A549 (cell line): Measurements from ENCODE around the gene CAVIN1. TPM values are rescaled to one million over a fixed set of nuclear protein-coding genes. Genes with fewer than 3 reads are reported as not detected.
"Not testable (repeated sequence)": the region's sequence is repeated elsewhere in the genome, so short reads cannot be mapped to it uniquely, and the experiment has no call there.

Experiments
- ATAC-seq, 2 experiments: fragments of 200-7000 bp in 1 of 2; fragments of >200 bp in 1 of 2; cut with Nextera tagmentation in 1 of 2; cut with Tn5 transposase in 1 of 2; 3 replicates each; pipeline versions ENCODE4 v1.8.0 to v1.9.1; 2018 to 2020; ENCODE audit warnings: mild to moderate bottlenecking in 1 of 2, moderate library complexity in 1 of 2
- CTCF ChIA-PET: fragments of 300-600 bp; sonication (Branson Sonifier 250); formaldehyde crosslinking; extraction: SDS; loops from one replicate; lab custom pipeline; 2021; ENCODE audit warnings: antibody characterized with exemption, inconsistent platforms; lab: Yijun Ruan, JAX
- POLR2A ChIA-PET: fragments of 350-600 bp; formaldehyde crosslinking; extraction: SDS; loops from one replicate; lab custom pipeline; 2021; ENCODE audit warnings: antibody characterized with exemption, inconsistent platforms; lab: Yijun Ruan, JAX
- DNase-seq, 2 experiments: peaks; one replicate each; pipeline versions ENCODE4 v3.0.0 to v3.0.0-alpha.2; 2011 to 2016; ENCODE audit warnings: low read depth in 1 of 2, low spot score in 1 of 2
- FAIRE-seq: peaks from 2 replicates; lab custom pipeline; 2011; peaks lifted over from hg19 to GRCh38; lab: Jason Lieb, UNC
- H3K27ac ChIP-seq, 2 experiments: fragments of >200 bp; sonication (Bioruptor Twin); formaldehyde crosslinking; 3 replicates each; pipeline ENCODE4 v1.5.1; 2016 to 2017
- H3K4me1 ChIP-seq: fragments of >200 bp; sonication (Bioruptor Twin); formaldehyde crosslinking; 3 replicates; pipeline ENCODE4 v1.6.1; 2016
- H3K4me2 ChIP-seq: fragments of >200 bp; sonication (Bioruptor Twin); formaldehyde crosslinking; 3 replicates; pipeline ENCODE4 v1.6.1; 2016
- H3K4me3 ChIP-seq: fragments of >200 bp; sonication (Bioruptor Twin); formaldehyde crosslinking; 3 replicates; pipeline ENCODE4 v1.5.1; 2016
- H3K9me3 ChIP-seq: fragments of >200 bp; sonication (Bioruptor Twin); formaldehyde crosslinking; 3 replicates; pipeline ENCODE4 v1.6.1; 2016
- CBX2 ChIP-seq: fragments of 200-600 bp; sonication (generic); IDR thresholded peaks from 2 replicates; pipeline ENCODE4 v1.6.1; 2016; ENCODE audit warnings: low read depth, mild to moderate bottlenecking, borderline replicate concordance
- CEBPB ChIP-seq, 2 experiments: fragments of >200 bp in 1 of 2; sonication (Bioruptor Twin) in 1 of 2; formaldehyde crosslinking in 1 of 2; IDR thresholded peaks; 2 replicates each; pipeline ENCODE4 v1.6.1; 2012 to 2016
- EHF ChIP-seq: fragments of 250-450 bp; sonication (Bioruptor Pico); IDR thresholded peaks from 2 replicates; pipeline ENCODE4 v1.5.0; 2020; ENCODE audit warnings: mild to moderate bottlenecking
- FOXS1 ChIP-seq: fragments of 250-450 bp; sonication (Bioruptor Pico); IDR thresholded peaks from 2 replicates; pipeline ENCODE4 v1.5.0; 2020; ENCODE audit warnings: mild to moderate bottlenecking, moderate library complexity
- HDAC2 ChIP-seq: fragments of 200-600 bp; sonication (generic); IDR thresholded peaks from 2 replicates; pipeline ENCODE4 v1.6.1; 2016
- KDM5A ChIP-seq: fragments of 200-600 bp; sonication (generic); IDR thresholded peaks from 2 replicates; pipeline ENCODE4 v1.6.1; 2016; ENCODE audit warnings: antibody characterized with exemption, mild to moderate bottlenecking
- MAFK ChIP-seq: fragments of 450-650 bp; IDR thresholded peaks from 2 replicates; pipeline ENCODE4 v1.6.1; 2014; ENCODE audit not compliant: partially characterized antibody
- NPAS2 ChIP-seq: fragments of 250-450 bp; sonication (Bioruptor Pico); IDR thresholded peaks from 2 replicates; pipeline ENCODE4 v1.8.0; 2022; ENCODE audit warnings: mild to moderate bottlenecking, moderate library complexity, borderline replicate concordance
- PBX3 ChIP-seq: IDR thresholded peaks from 2 replicates; pipeline ENCODE4 v1.6.1; 2012
- POLR2A ChIP-seq: IDR thresholded peaks from 2 replicates; pipeline ENCODE4 v1.6.1; 2012; ENCODE audit warnings: mild to moderate bottlenecking, low read length
- RFX5 ChIP-seq: fragments of 450-650 bp; IDR thresholded peaks from 2 replicates; pipeline ENCODE4 v1.7.1; 2014; ENCODE audit warnings: antibody characterized with exemption, mild to moderate bottlenecking, moderate library complexity
- TP53 ChIP-seq: fragments of 250-450 bp; sonication (Bioruptor Pico); IDR thresholded peaks from 2 replicates; pipeline ENCODE4 v1.5.0; 2021; ENCODE audit warnings: mild to moderate bottlenecking, moderate library complexity
- WGBS: methylation state at CpG from one replicate; pipeline ENCODE4 v1.1.6; 2017; ENCODE audit errors: missing lambda C conversion rate; 5-methylcytosine and 5-hydroxymethylcytosine counted together
- polyA plus RNA-seq, 4 experiments: library from polyadenylated mRNA; depleted of rRNA in 3 of 4; stranded (reverse); fragments of >200 nt; fragmentation: RNase III in 1 of 4; extraction: RNeasy Plus Mini Kit Qiagen cat#74134 plus additional on column Dnase treatment in 1 of 4; gene quantifications; 2 replicates in 3 of 4; 3 replicates in 1 of 4; pipeline ENCODE4 v1.2.3, GENCODE V29; 2011 to 2017
- TF ChIP-seq, protein P1 (sequence below): fragments of >200 bp; sonication (Bioruptor Twin); formaldehyde crosslinking; IDR thresholded peaks from 3 replicates; pipeline ENCODE4 v1.6.1; 2016
- TF ChIP-seq, protein P2 (sequence below): fragments of 250-450 bp; sonication (Bioruptor Pico); IDR thresholded peaks from 2 replicates; pipeline ENCODE4 v1.5.0; 2021; ENCODE audit warnings: mild to moderate bottlenecking, moderate library complexity, borderline replicate concordance

The CAVIN1 gene
- polyA plus RNA-seq, 2 of the 4 experiments (the other 2 are of a cell fraction): 101 to 371 TPM

DNA sequence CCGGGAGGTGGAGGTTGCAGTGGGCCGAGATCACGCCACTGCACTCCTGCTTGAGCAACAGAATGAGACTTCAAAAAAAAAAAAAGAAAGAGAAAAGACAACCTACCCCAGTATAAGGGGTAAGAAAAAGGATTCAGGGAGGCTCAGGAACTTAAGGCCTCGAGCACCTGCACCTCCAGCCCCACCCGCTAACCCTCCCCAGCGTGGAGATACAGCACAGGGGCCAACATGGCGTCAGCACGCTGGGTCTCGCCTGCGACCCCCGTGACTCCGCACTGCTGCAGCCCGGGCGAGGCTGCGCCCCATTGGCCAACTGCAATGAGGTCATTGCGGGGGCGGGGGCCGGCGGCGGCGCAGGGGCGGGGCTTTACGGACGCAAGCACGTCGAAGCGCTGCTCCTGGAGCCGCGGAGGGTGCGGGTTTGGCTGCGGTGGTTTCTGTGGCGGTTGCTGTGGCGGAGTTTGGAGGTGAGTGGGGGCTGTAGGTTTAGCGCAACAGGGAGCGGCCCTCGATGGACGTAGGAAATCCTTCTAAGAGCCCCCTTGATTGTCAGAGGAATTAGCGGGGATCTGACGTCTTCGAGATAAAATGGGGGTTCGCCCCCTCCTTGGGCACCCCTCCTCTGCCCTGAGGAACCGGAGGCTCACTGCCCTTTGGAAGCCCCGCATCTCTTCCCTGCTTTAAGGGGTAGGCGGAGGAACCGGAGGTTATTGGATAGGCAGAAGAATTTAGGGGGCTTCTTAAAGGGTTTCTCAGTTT, 35.6 kb upstream of the CAVIN1 start, which contains the start of gene ATP6V0A1 (continued):
- TF ChIP-seq, protein P1, sequence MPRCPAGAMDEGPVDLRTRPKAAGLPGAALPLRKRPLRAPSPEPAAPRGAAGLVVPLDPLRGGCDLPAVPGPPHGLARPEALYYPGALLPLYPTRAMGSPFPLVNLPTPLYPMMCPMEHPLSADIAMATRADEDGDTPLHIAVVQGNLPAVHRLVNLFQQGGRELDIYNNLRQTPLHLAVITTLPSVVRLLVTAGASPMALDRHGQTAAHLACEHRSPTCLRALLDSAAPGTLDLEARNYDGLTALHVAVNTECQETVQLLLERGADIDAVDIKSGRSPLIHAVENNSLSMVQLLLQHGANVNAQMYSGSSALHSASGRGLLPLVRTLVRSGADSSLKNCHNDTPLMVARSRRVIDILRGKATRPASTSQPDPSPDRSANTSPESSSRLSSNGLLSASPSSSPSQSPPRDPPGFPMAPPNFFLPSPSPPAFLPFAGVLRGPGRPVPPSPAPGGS: peak; percentile 87; the same call in 1 of the 3 replicates
- TF ChIP-seq POLR2A (peak; percentile 80), TP53 (CRISPR knock-in tag) (no peak), EHF (no peak), HDAC2 (no peak), KDM5A (0 out of 2 replicates have a peak, but pooled peaks have one; percentile 21), CBX2 (no peak), PBX3 (no peak), RFX5 (no peak)
- TF ChIP-seq, protein P2, sequence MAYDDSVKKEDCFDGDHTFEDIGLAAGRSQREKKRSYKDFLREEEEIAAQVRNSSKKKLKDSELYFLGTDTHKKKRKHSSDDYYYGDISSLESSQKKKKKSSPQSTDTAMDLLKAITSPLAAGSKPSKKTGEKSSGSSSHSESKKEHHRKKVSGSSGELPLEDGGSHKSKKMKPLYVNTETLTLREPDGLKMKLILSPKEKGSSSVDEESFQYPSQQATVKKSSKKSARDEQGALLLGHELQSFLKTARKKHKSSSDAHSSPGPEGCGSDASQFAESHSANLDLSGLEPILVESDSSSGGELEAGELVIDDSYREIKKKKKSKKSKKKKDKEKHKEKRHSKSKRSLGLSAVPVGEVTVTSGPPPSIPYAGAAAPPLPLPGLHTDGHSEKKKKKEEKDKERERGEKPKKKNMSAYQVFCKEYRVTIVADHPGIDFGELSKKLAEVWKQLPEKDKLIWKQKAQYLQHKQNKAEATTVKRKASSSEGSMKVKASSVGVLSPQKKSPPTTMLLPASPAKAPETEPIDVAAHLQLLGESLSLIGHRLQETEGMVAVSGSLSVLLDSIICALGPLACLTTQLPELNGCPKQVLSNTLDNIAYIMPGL (CRISPR knock-in tag): no peak

GRCh38 chr17:42457107-42457792, 34.2 kb upstream of the CAVIN1 start:
- WGBS: 63% methylated on average over 6 of the region's 6 CpGs
- DNase-seq: no peak
- no peak for ATAC-seq
- POLR2A ChIA-PET: interaction anchor here (0.7 to 1.5 kb wide), 3 partner anchors 25 to 340 kb away, joined by 3 to 11 read pairs (median 4); partner anchors contain the start of gene CAVIN1
- Histone ChIP-seq H3K4me1 (peaks cover 32% of the 10 kb centered on the region), H3K27ac (peak overlapping the region; percentile 37 to 88; a peak in 5 of 6 replicates)
- no peak for TF ChIP-seq POLR2A
- TF ChIP-seq MAFK: peak; percentile 20
- TF ChIP-seq, all 56 proteins: peak for 1
- CTCF ChIA-PET: interaction anchor here (0.7 to 2.3 kb wide), 5 partner anchors 8 to 70 kb away, joined by 3 to 11 read pairs (median 3); no protein-coding TSS in a partner anchor
- H3K4me2 ChIP-seq: peak overlapping the region; percentile 55
- H3K9me3 ChIP-seq: no peaks in the 10 kb centered on the region
- no peak for FAIRE-seq
- H3K4me3 ChIP-seq: no peak overlapping the region

DNA sequence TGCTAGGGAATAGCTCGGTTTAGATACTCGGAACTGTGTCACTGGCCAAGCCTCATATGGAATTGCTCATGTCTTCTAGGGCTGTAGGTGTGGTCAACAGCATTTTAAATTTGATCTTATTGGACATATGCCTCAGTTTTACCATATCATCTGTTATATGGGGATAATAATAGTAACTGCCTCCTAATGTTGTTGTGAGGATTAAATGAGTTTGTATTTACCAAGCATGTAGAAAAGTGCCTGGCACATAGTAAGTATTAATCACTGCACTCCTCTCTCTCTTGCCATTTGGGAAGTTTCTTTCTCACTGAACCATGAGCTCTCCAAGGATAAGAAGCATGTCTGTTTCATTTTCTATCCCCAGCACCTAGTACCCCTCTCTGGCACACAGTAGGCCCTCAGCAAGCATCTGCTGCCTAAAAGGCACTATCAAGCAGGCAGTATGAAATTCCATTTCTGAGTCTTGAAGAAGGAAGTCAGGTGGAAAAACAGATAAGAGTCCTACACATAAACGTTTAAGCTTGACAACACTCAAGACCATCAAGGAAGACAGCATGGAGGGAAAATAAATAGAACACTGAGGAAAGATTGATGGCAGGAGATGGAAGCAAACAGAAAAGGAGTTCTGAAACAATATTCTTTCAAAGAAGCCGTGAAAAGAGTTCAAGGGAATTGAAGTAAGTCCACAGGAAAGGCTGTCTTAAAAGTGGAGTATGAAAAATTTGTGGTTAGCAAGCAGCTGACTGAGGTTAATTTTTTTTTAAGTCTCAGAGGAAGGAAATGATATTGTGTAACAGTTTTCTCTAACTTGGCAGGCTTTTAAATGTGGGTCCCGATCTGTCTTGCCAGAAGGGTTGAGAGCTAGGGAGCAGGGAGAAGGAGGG, 33.4 kb upstream of the CAVIN1 start:
- Histone ChIP-seq H3K27ac (peak overlapping the region; percentile 37 to 76; a peak in 5 of 6 replicates), H3K4me1 (peaks cover 32% of the 10 kb centered on the region), H3K4me2 (peak overlapping the region; percentile 55), H3K9me3 (no peaks in the 10 kb centered on the region)
- FAIRE-seq (no peak), ATAC-seq (no peak), DNase-seq (peak in 1 of 2 experiments; percentile 16)
- TF ChIP-seq NPAS2 (no peak), FOXS1 (no peak), CEBPB (IDR thresholded peaks at IDR 0.05) (peak in 1 of 2 experiments; percentile 60; a peak in 2 of 4 replicates)
- TF ChIP-seq, all 56 proteins: peak for 1
- ChIA-PET POLR2A (interaction anchor here (1.1 to 1.5 kb wide), 2 partner anchors 25 to 33 kb away, joined by 3 to 11 read pairs; partner anchors contain the start of gene CAVIN1), CTCF (interaction anchor here (0.9 to 2.3 kb wide), 10 partner anchors 9 to 71 kb away, joined by 3 to 12 read pairs (median 4); no protein-coding TSS in a partner anchor)
- H3K4me3 ChIP-seq: no peak overlapping the region
- WGBS: 50% methylated on average over 5 of the region's 5 CpGs

- H3K4me3 ChIP-seq, H3K9me3 ChIP-seq, DNase-seq, H3K4me2 ChIP-seq, FAIRE-seq, POLR2A ChIA-PET, ATAC-seq, H3K27ac ChIP-seq: not testable (repeated sequence)
- CTCF ChIA-PET: interaction anchor here (0.6 to 2.3 kb wide), 6 partner anchors 10 to 70 kb away, joined by 3 to 12 read pairs (median 6); no protein-coding TSS in a partner anchor
- WGBS: 86% methylated on average over 6 of the region's 6 CpGs
- peaks cover 20% of the 10 kb centered on the region for H3K4me1 ChIP-seq
Measured at GRCh38 chr17:42454987-42455386, 31.9 kb upstream of the CAVIN1 start.
